SU-DHL-6 (cell line): ENCODE data around the gene CPNE4.

Experiments
- H2AFZ ChIP-seq: fragments of 200-600 bp; sonication (generic); 2 replicates; pipeline ENCODE4 v1.6.1; 2014; ENCODE audit warnings: low read depth, mild to moderate bottlenecking, moderate library complexity, mixed read lengths, antibody characterized with exemption, low read length; ENCODE audit not compliant: severe bottlenecking
- H3F3A ChIP-seq: fragments of 200-600 bp; shearing (Covaris generic); 2 replicates; pipeline ENCODE4 v1.6.0; 2016; ENCODE audit warnings: antibody characterized with exemption, mild to moderate bottlenecking; ENCODE audit not compliant: insufficient read depth
- H3K27ac ChIP-seq: fragments of 200-600 bp; sonication (generic); 2 replicates; pipeline ENCODE4 v1.5.1; 2016; ENCODE audit warnings: low read depth, mild to moderate bottlenecking, low read length, moderate library complexity, mixed read lengths
- H3K27me3 ChIP-seq: fragments of 200-600 bp; sonication (generic), shearing (Covaris generic); 2 replicates; pipeline ENCODE4 v1.6.0; 2014; ENCODE audit warnings: mild to moderate bottlenecking, low read length
- H3K36me3 ChIP-seq: fragments of 200-600 bp; sonication (generic); 2 replicates; pipeline ENCODE4 v1.6.1; 2014; ENCODE audit warnings: mild to moderate bottlenecking, low read length, mixed read lengths
- H3K4me2 ChIP-seq: fragments of 300-600, 200-600 bp; shearing (Covaris generic), sonication (generic); 2 replicates; pipeline ENCODE4 v1.6.0; 2014; ENCODE audit warnings: low read length, low read depth, mild to moderate bottlenecking; ENCODE audit not compliant: poor library complexity, severe bottlenecking
- H3K4me3 ChIP-seq: fragments of 200-600 bp; sonication (generic); 2 replicates; pipeline ENCODE4 v1.5.1; 2014; ENCODE audit warnings: antibody characterized with exemption, low read length, mild to moderate bottlenecking, mixed read lengths; ENCODE audit not compliant: insufficient read depth, poor library complexity, severe bottlenecking
- H3K79me2 ChIP-seq: fragments of 200-600 bp; sonication (generic); 2 replicates; pipeline ENCODE4 v1.6.1; 2014; ENCODE audit warnings: mild to moderate bottlenecking, low read length, moderate library complexity; ENCODE audit not compliant: insufficient read depth
- H3K9ac ChIP-seq: fragments of 200-600 bp; sonication (generic); 2 replicates; pipeline ENCODE4 v1.7.0; 2014; ENCODE audit warnings: mild to moderate bottlenecking, low read length
- H3K9me2 ChIP-seq: fragments of 200-600 bp; sonication (generic); replicated peaks from 2 replicates; pipeline ENCODE4 v1.6.1; 2014; ENCODE audit warnings: low read length; ENCODE audit not compliant: insufficient read depth
- H3K9me3 ChIP-seq: fragments of 200-600 bp; sonication (generic); 2 replicates; pipeline ENCODE4 v1.6.1; 2014; ENCODE audit warnings: low read length, mixed read lengths; ENCODE audit not compliant: insufficient read depth
- H4K20me1 ChIP-seq: fragments of 200-600 bp; sonication (generic); 2 replicates; pipeline ENCODE4 v1.6.1; 2014; ENCODE audit warnings: low read depth, mild to moderate bottlenecking, antibody characterized with exemption, low read length, moderate library complexity, mixed read lengths
- CTCF ChIP-seq: fragments of 200-600 bp; sonication (generic); IDR thresholded peaks from one replicate; pipeline ENCODE4 v1.5.1; 2017; ENCODE audit warnings: antibody characterized with exemption, mild to moderate bottlenecking, low read length, moderate library complexity; ENCODE audit not compliant: insufficient read depth, poor library complexity, severe bottlenecking
- EZH2phosphoT487 ChIP-seq: fragments of 200-600 bp; sonication (generic), shearing (Covaris generic); conservative IDR thresholded peaks from 2 replicates; pipeline ENCODE4 v1.6.1; 2018; ENCODE audit warnings: mild to moderate bottlenecking, antibody characterized with exemption, low read length, moderate library complexity, mixed read lengths

CPNE4 gene

GRCh38 chr3:131729643-131730017 is 305.2 kb downstream of the CPNE4 start:
- H2AFZ ChIP-seq, result no peak overlapping the region

GRCh38 chr3:131728898-131729642 is 305.7 kb downstream of the CPNE4 start:
- no peak overlapping the region for H3K9ac ChIP-seq
- no peaks in the 10 kb centered on the region for H4K20me1 ChIP-seq
- no peaks in the 10 kb centered on the region for H3K27me3 ChIP-seq
- TF ChIP-seq CTCF (no peak), EZH2phosphoT487 (no peak)
- H3K79me2 ChIP-seq, result no peaks in the 10 kb centered on the region
- H3K27ac ChIP-seq, result no peak overlapping the region
- H3K9me2 ChIP-seq, result no peaks in the 10 kb centered on the region
- no peak overlapping the region for H3K4me3 ChIP-seq
- no peak overlapping the region for H3K4me2 ChIP-seq
- H3K9me3 ChIP-seq, result no peaks in the 10 kb centered on the region
- H3K36me3 ChIP-seq, result no peaks in the 10 kb centered on the region
- no peak overlapping the region for H2AFZ ChIP-seq
- no peaks in the 10 kb centered on the region for H3F3A ChIP-seq

More at GRCh38 chr3:131729643-131730017, 305.2 kb downstream of the CPNE4 start:
- Histone ChIP-seq H3K4me3 (no peak overlapping the region), H3K9me2 (no peaks in the 10 kb centered on the region), H3K27ac (no peak overlapping the region), H3F3A (no peaks in the 10 kb centered on the region), H3K79me2 (no peaks in the 10 kb centered on the region), H3K4me2 (no peak overlapping the region), H3K9me3 (no peaks in the 10 kb centered on the region), H3K9ac (no peak overlapping the region), H4K20me1 (no peaks in the 10 kb centered on the region), H3K36me3 (no peaks in the 10 kb centered on the region), H3K27me3 (no peaks in the 10 kb centered on the region)
- TF ChIP-seq CTCF (no peak), EZH2phosphoT487 (no peak)

DNA sequence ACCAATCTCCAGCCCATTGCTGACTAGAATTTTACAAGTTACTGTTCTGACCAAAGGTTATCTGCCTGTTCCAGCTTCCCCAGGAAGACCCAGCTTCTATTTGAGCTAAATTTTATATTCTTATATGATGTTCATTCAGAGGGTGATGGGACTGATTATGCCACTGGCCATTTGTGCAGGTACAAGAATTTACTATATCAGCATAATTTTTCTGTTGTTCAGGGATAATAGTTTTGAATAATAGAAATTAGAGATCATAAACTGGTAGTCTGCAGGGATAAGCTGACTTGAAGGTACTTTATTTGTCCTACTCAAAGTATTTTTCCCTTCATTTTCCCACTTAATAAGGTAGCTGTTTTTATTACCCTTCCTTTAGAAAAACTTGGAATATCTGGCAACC is 309.4 kb downstream of the CPNE4 start:
- H3K9ac ChIP-seq, result no peak overlapping the region
- no peak overlapping the region for H3K4me3 ChIP-seq
- no peak overlapping the region for H2AFZ ChIP-seq
- H3K79me2 ChIP-seq, result no peaks in the 10 kb centered on the region
- H3F3A ChIP-seq, result no peaks in the 10 kb centered on the region
- no peaks in the 10 kb centered on the region for H3K9me2 ChIP-seq
- H3K9me3 ChIP-seq, result no peaks in the 10 kb centered on the region
- no peak overlapping the region for H3K4me2 ChIP-seq
- H3K27me3 ChIP-seq, result no peaks in the 10 kb centered on the region
- no peak overlapping the region for H3K27ac ChIP-seq
- no peaks in the 10 kb centered on the region for H4K20me1 ChIP-seq
- TF ChIP-seq EZH2phosphoT487, result no peak
- no peak for TF ChIP-seq CTCF
- no peaks in the 10 kb centered on the region for H3K36me3 ChIP-seq
